GM19463 (cell line): ENCODE measurements around the gene SAMD11.
"Not testable (repeated sequence)": the region's sequence is repeated elsewhere in the genome, so short reads cannot be mapped to it uniquely, and the experiment has no call there.

ENCODE experiments used
- ATAC-seq: cut with Tn5 transposase; IDR thresholded peaks from one replicate; pipeline ENCODE4 v1.9.1; 2021; ENCODE audit warnings: mild to moderate bottlenecking, moderate library complexity; ENCODE audit not compliant: unreplicated experiment

The SAMD11 gene

GRCh38 chr1:991275-991674 is 67.6 kb downstream of the SAMD11 start:
- not testable (repeated sequence) for ATAC-seq

- no peak for ATAC-seq
Observed at GRCh38 chr1:991895-992294, 68.2 kb downstream of the SAMD11 start.

GRCh38 chr1:992362-992761 is 68.6 kb downstream of the SAMD11 start:
- ATAC-seq: no peak

- ATAC-seq: no peak
Observed at GRCh38 chr1:993379-993995, 69.8 kb downstream of the SAMD11 start.
